HAP-1 (cell line): ENCODE data around the gene TBC1D3I.
"Not testable (repeated sequence)": the region's sequence is repeated elsewhere in the genome, so short reads cannot be mapped to it uniquely, and the experiment has no call there.

ENCODE experiments used
- DNase-seq, 2 experiments: peaks; one replicate each; pipeline ENCODE4 v3.0.0-alpha.2; 2016 to 2020; ENCODE audit warnings: low spot score in 2 of 2
- H3K27me3 ChIP-seq: fragments of 250-450 bp; sonication (Bioruptor Pico); 2 replicates; pipeline ENCODE4 v1.5.1; 2020; ENCODE audit warnings: low read depth, mild to moderate bottlenecking, moderate library complexity
- H3K36me3 ChIP-seq: fragments of 250-450 bp; sonication (Bioruptor Pico); replicated peaks from 2 replicates; pipeline ENCODE4 v1.5.1; 2020; ENCODE audit warnings: mild to moderate bottlenecking
- H3K4me1 ChIP-seq: fragments of 250-450 bp; sonication (Bioruptor Pico); 2 replicates; pipeline ENCODE4 v1.5.1; 2020; ENCODE audit warnings: mild to moderate bottlenecking
- H3K4me3 ChIP-seq: fragments of 250-450 bp; sonication (Bioruptor Pico); 2 replicates; pipeline ENCODE4 v1.5.1; 2020; ENCODE audit warnings: mild to moderate bottlenecking, moderate library complexity
- H3K9me3 ChIP-seq: fragments of 250-450 bp; sonication (Bioruptor Pico); 2 replicates; pipeline ENCODE4 v1.5.1; 2020; ENCODE audit warnings: mild to moderate bottlenecking, moderate library complexity
- in situ Hi-C: fragments of 300-500 bp; cut with MboI; formaldehyde crosslinking; loops from 3 replicates; pipeline ENCODE4 v1.14.3; 2020; ENCODE audit warnings: low sequenced_read_pairs, inconsistent platforms, mixed read lengths

Gene TBC1D3I

GRCh38 chr17:36213695-36214094, 50.7 kb downstream of the TBC1D3I start:
- no peak for DNase-seq
- no peaks in the 10 kb centered on the region for H3K36me3 ChIP-seq
- no peaks in the 10 kb centered on the region for H3K27me3 ChIP-seq
- no peaks in the 10 kb centered on the region for H3K4me1 ChIP-seq
- H3K4me3 ChIP-seq = no peak overlapping the region
- in situ Hi-C loops = no loop called here
- H3K9me3 ChIP-seq = no peaks in the 10 kb centered on the region

- H3K4me3 ChIP-seq = no peak overlapping the region
- DNase-seq = no peak
- H3K4me1 ChIP-seq = no peaks in the 10 kb centered on the region
- no peaks in the 10 kb centered on the region for H3K36me3 ChIP-seq
- no peaks in the 10 kb centered on the region for H3K9me3 ChIP-seq
- in situ Hi-C loops = no loop called here
- H3K27me3 ChIP-seq = no peaks in the 10 kb centered on the region
Measured at GRCh38 chr17:36212966-36213365, 51.4 kb downstream of the TBC1D3I start.

GRCh38 chr17:36212272-36212605, 52.1 kb downstream of the TBC1D3I start:
- Histone ChIP-seq H3K36me3 (no peaks in the 10 kb centered on the region), H3K4me1 (no peaks in the 10 kb centered on the region), H3K4me3 (no peak overlapping the region), H3K27me3 (no peaks in the 10 kb centered on the region), H3K9me3 (no peaks in the 10 kb centered on the region)
- in situ Hi-C loops = no loop called here
- DNase-seq = no peak

GRCh38 chr17:36211484-36212271, 52.7 kb downstream of the TBC1D3I start:
- DNase-seq, H3K4me1 ChIP-seq, H3K9me3 ChIP-seq, in situ Hi-C loops, H3K27me3 ChIP-seq, H3K36me3 ChIP-seq, H3K4me3 ChIP-seq: not testable (repeated sequence)

DNA sequence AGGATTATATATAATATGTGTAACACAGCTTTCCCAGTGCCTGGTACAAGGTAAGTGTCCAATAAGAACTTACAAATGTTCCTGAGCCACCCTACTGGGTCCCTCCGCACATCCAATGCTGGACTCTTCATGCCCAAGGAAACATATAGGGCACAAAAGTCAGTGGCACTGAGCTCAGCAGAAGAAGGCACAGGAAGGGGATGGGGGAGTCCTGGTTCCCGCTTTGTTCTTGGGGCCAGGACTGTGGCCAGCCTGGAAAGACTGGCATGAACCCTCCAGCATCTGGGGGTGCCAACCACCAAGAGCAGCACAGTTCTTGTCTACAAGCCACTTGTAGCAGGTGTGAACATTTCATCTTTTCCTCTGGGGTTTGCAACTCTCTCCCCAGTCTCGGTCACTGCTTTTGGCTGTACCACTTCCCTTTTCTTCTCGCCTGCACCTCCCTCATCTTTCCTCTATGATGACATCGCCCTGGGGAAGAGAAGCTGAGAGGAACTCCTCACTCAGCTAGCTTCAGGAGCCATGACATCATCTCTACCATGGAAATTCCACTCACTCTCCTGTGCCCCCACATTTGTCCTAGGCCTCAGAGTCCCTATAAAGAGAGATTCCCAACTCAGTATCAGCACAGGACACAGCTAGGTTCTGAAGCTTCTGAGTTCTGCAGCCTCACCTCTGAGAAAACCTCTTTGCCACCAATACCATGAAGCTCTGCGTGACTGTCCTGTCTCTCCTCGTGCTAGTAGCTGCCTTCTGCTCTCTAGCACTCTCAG, 53.7 kb downstream of the TBC1D3I start, which contains the start of gene CCL4L2:
TSS of gene CCL4L2 (plus strand) at position 625 of the 773 bp plus-strand sequence.
- not testable (repeated sequence) for H3K27me3 ChIP-seq, DNase-seq, H3K36me3 ChIP-seq

GRCh38 chr17:36209575-36209974, 54.8 kb downstream of the TBC1D3I start:
- Histone ChIP-seq H3K4me3 (no peak overlapping the region), H3K36me3 (no peaks in the 10 kb centered on the region), H3K9me3 (no peaks in the 10 kb centered on the region), H3K4me1 (no peaks in the 10 kb centered on the region), H3K27me3 (no peaks in the 10 kb centered on the region)
- in situ Hi-C loops = no loop called here
- no peak for DNase-seq

More for the DNA sequence above, 53.7 kb downstream of the TBC1D3I start, which contains the start of gene CCL4L2:
- H3K4me1 ChIP-seq, in situ Hi-C loops, H3K4me3 ChIP-seq, H3K9me3 ChIP-seq: not testable (repeated sequence)

- DNase-seq, H3K9me3 ChIP-seq, H3K36me3 ChIP-seq, H3K4me1 ChIP-seq, in situ Hi-C loops, H3K4me3 ChIP-seq, H3K27me3 ChIP-seq: not testable (repeated sequence)
Measured at GRCh38 chr17:36207383-36207782, 57.0 kb downstream of the TBC1D3I start.

GRCh38 chr17:36206486-36206821, 57.9 kb downstream of the TBC1D3I start:
- H3K4me1 ChIP-seq, in situ Hi-C loops, H3K36me3 ChIP-seq, H3K27me3 ChIP-seq, H3K9me3 ChIP-seq, DNase-seq, H3K4me3 ChIP-seq: not testable (repeated sequence)

- Histone ChIP-seq H3K4me3 (no peak overlapping the region), H3K36me3 (no peaks in the 10 kb centered on the region), H3K27me3 (no peaks in the 10 kb centered on the region), H3K9me3 (no peaks in the 10 kb centered on the region), H3K4me1 (no peaks in the 10 kb centered on the region)
- no peak for DNase-seq
- in situ Hi-C loops = no loop called here
Measured at GRCh38 chr17:36205637-36206485, 58.5 kb downstream of the TBC1D3I start.

DNA sequence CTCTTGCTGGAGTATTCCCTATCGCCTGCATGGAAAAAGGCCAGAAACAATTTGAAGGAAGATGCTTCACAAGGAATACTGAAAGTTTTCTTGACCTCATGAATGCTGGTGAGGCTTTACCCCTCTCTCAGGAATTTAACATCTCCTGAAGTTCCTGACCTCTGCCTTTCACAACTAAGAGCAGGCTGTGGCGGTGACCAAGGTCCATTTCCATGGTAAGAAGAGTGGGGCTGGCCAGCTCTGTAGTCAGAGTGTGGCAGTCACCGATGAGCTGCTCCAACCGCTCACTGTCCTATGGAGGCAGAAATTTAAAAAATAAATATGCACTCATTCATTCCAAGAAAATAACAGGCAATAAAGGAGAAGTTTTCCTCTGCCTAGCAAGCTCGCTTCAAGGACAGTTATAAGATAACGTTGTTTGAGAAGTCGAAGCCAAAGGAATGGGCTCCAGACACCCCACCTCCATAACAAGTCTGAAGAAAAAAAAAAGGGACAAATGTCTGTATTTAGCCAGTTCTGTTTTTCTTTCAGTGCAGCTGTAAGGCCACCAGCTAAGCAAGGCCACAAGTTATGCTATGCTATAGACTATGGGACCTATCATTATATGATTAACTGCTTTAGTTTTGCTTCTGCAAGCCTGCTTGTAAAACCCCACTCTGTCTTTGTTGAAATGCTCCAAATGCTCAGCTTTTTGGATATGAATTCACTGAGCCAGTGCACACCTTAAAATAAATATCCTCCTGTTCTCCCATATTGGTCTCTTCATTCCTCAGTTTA, 59.5 kb downstream of the TBC1D3I start:
- no peak for DNase-seq
- H3K4me1 ChIP-seq = no peaks in the 10 kb centered on the region
- H3K36me3 ChIP-seq = no peaks in the 10 kb centered on the region
- in situ Hi-C loops = no loop called here
- H3K27me3 ChIP-seq = no peaks in the 10 kb centered on the region
- no peak overlapping the region for H3K4me3 ChIP-seq
- H3K9me3 ChIP-seq = no peaks in the 10 kb centered on the region
